ENCODE measurements around the gene FTO.

GRCh38 chr16:53949715-53950410 lies 245.9 kb downstream of the FTO start:
- no peak for TF ChIP-seq CTCF (IDR thresholded peaks at IDR 0.05 in 4 of 5, conservative IDR thresholded peaks at IDR 0.05 in 1 of 5)
- no peak for TF ChIP-seq POLR2A (IDR thresholded peaks at IDR 0.05)

Data from gastrocnemius medialis (tissue), 4 donors.